Measurements from ENCODE around the gene SAFB. TPM values are rescaled to one million over a fixed set of nuclear protein-coding genes. Genes with fewer than 3 reads are reported as not detected.

Gene SAFB
- total and polyA plus RNA-seq, 2 experiments from 2014 or later: 36.5 to 49.4 TPM

- H3K4me2 ChIP-seq (ENCODE audit: unreplicated experiment): no peak overlapping the region
These were observed 20.2 kb downstream of the SAFB start for GRCh38 chr19:5643060-5643459.

DNA sequence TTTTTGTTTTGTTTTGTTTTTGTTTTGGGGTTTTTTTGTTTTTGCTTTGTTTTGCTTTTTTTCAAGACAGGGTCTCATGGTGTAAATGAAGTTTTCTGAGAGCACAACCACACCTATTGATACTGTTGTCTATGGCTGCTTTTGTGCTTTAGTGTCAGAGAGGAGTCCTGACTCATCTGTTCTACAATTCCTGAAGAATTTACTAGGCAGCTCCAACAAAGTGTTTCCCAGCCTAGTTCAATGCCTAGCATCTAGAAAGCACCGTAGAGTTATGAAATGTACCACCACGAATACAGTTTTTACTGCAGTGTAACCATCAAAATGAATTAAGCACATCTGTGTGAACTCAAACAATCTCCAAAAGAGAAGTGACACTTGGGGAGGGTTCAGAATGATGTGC lies 21.2 kb downstream of the SAFB start:
- Histone ChIP-seq H2AFZ (no peak overlapping the region), H3F3A (ENCODE audit: insufficient read depth) (no peaks in the 10 kb centered on the region), H3K4me3 (no peak overlapping the region), H3K79me2 (ENCODE audit: insufficient read depth) (peaks cover 95% of the 10 kb centered on the region), H3K36me3 (ENCODE audit: low read depth) (peaks cover 51% of the 10 kb centered on the region), H4K20me1 (ENCODE audit: insufficient read depth) (peaks cover 20% of the 10 kb centered on the region), H3K4me2 (ENCODE audit: unreplicated experiment) (no peak overlapping the region), H3K9me3 (ENCODE audit: low read depth) (no peaks in the 10 kb centered on the region), H3K9me2 (ENCODE audit: insufficient read depth) (no peaks in the 10 kb centered on the region), H3K9ac (peak overlapping the region; percentile 33; the same call in 1 of the 2 replicates), H3K27ac (peak overlapping the region; percentile 40), H3K4me1 (ENCODE audit: insufficient read depth) (0 out of 2 replicates have a peak, but pooled peaks cover 5% of the 10 kb centered on the region), H3K27me3 (replicated peaks; ENCODE audit: insufficient read depth) (no peaks in the 10 kb centered on the region)
- in situ Hi-C loops (cut with MboI): no loop called here
- DNase-seq: peak; percentile 50
- TF ChIP-seq EZH2 (IDR thresholded peaks at IDR 0.05; ENCODE audit: insufficient read depth, poor library complexity, severe bottlenecking): no peak
- TF ChIP-seq EZH2phosphoT487 (IDR thresholded peaks at IDR 0.05; ENCODE audit: insufficient read depth, low read depth): no peak
- 72 to 82% methylated on average over 2 of the region's 2 CpGs for WGBS, 2 experiments (ENCODE audit: low coverage in 1 of 2, low lambda C conversion rate in 2 of 2, missing lambda C conversion rate in 2 of 2)

More at GRCh38 chr19:5643060-5643459, 20.2 kb downstream of the SAFB start:
- Histone ChIP-seq H3F3A (ENCODE audit: insufficient read depth) (no peaks in the 10 kb centered on the region), H3K79me2 (ENCODE audit: insufficient read depth) (peaks cover 100% of the 10 kb centered on the region), H3K4me3 (no peak overlapping the region), H4K20me1 (ENCODE audit: insufficient read depth) (peaks cover 24% of the 10 kb centered on the region), H3K4me1 (ENCODE audit: insufficient read depth) (peaks cover 8% of the 10 kb centered on the region; the same call in 1 of the 2 replicates), H3K27me3 (replicated peaks; ENCODE audit: insufficient read depth) (no peaks in the 10 kb centered on the region), H3K9me2 (ENCODE audit: insufficient read depth) (no peaks in the 10 kb centered on the region), H2AFZ (no peak overlapping the region), H3K36me3 (ENCODE audit: low read depth) (peaks cover 49% of the 10 kb centered on the region), H3K27ac (no peak overlapping the region), H3K9me3 (ENCODE audit: low read depth) (no peaks in the 10 kb centered on the region), H3K9ac (no peak overlapping the region)
- DNase-seq: no peak
- in situ Hi-C loops (cut with MboI): no loop called here
- TF ChIP-seq EZH2phosphoT487 (IDR thresholded peaks at IDR 0.05; ENCODE audit: insufficient read depth, low read depth): no peak
- no peak for TF ChIP-seq EZH2 (IDR thresholded peaks at IDR 0.05; ENCODE audit: insufficient read depth, poor library complexity, severe bottlenecking)
- WGBS, 2 experiments (ENCODE audit: low coverage in 1 of 2, low lambda C conversion rate in 2 of 2, missing lambda C conversion rate in 2 of 2): 79 to 81% methylated on average over 4 of the region's 4 CpGs

DNA sequence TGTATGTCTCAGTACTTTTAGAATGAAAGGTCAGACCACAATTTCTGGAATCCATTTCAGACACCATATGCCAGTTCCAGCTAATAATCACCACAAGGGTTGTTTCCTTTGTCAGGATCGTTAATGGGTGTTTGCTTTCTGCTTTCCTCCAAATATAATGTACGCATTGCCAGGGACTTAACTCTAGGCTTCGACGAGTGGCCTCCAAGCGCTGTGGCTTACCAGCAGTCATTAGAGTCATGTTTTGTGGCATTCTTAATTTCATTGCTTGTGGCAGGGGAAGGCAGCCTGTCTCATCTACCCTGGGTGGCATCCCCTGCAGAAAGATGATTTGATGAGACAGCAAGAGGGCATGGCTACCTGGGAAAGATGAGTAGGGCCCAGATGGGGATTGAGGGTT lies 22.5 kb downstream of the SAFB start:
- H3K9me3 ChIP-seq (ENCODE audit: low read depth): no peaks in the 10 kb centered on the region
- H3K9me2 ChIP-seq (ENCODE audit: insufficient read depth): no peaks in the 10 kb centered on the region
- 84 to 87% methylated on average over 5 of the region's 5 CpGs for WGBS, 2 experiments (ENCODE audit: low coverage in 1 of 2, low lambda C conversion rate in 2 of 2, missing lambda C conversion rate in 2 of 2)
- no peak for DNase-seq
- no peak overlapping the region for H3K27ac ChIP-seq
- H3K4me1 ChIP-seq (ENCODE audit: insufficient read depth): 0 out of 2 replicates have a peak, but pooled peaks cover 5% of the 10 kb centered on the region
- H3K9ac ChIP-seq: no peak overlapping the region
- H4K20me1 ChIP-seq (ENCODE audit: insufficient read depth): peaks cover 17% of the 10 kb centered on the region
- H3K4me3 ChIP-seq: no peak overlapping the region
- in situ Hi-C loops (cut with MboI): no loop called here
- TF ChIP-seq EZH2 (IDR thresholded peaks at IDR 0.05; ENCODE audit: insufficient read depth, poor library complexity, severe bottlenecking) (no peak), EZH2phosphoT487 (IDR thresholded peaks at IDR 0.05; ENCODE audit: insufficient read depth, low read depth) (no peak)
- H3K79me2 ChIP-seq (ENCODE audit: insufficient read depth): peaks cover 92% of the 10 kb centered on the region
- H3K27me3 ChIP-seq (replicated peaks; ENCODE audit: insufficient read depth): no peaks in the 10 kb centered on the region
- H2AFZ ChIP-seq: no peak overlapping the region
- H3F3A ChIP-seq (ENCODE audit: insufficient read depth): no peaks in the 10 kb centered on the region
- H3K4me2 ChIP-seq (ENCODE audit: unreplicated experiment): no peak overlapping the region
- H3K36me3 ChIP-seq (ENCODE audit: low read depth): peaks cover 56% of the 10 kb centered on the region

DNA sequence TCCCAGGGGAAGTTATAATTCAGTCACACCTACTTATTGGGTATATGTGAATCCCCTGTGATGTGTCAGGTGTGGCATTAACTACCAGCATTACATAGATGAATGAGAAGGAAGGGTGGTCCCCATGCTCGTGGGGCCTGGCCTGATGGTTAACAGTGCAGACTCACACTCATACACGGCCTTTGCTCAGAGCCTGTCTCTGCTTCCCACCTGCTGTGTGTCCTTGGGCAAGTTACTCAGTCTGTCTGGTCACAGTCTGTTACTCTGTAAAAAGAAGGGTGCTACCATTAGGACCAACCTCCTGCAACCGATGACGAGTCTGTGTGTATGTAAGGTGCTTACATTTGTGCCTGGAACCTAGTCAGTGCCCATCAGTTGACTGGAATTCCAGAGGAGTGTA lies 23.8 kb downstream of the SAFB start:
- 85 to 89% methylated on average over 4 of the region's 4 CpGs for WGBS, 2 experiments (ENCODE audit: low coverage in 1 of 2, low lambda C conversion rate in 2 of 2, missing lambda C conversion rate in 2 of 2)
- H3K27ac ChIP-seq: no peak overlapping the region
- peaks cover 64% of the 10 kb centered on the region for H3K36me3 ChIP-seq (ENCODE audit: low read depth)
- H3K4me2 ChIP-seq (ENCODE audit: unreplicated experiment): no peak overlapping the region
- H3K4me1 ChIP-seq (ENCODE audit: insufficient read depth): 0 out of 2 replicates have a peak, but pooled peaks cover 5% of the 10 kb centered on the region
- H3K27me3 ChIP-seq (replicated peaks; ENCODE audit: insufficient read depth): no peaks in the 10 kb centered on the region
- peaks cover 92% of the 10 kb centered on the region for H3K79me2 ChIP-seq (ENCODE audit: insufficient read depth)
- TF ChIP-seq EZH2phosphoT487 (IDR thresholded peaks at IDR 0.05; ENCODE audit: insufficient read depth, low read depth) (no peak), EZH2 (IDR thresholded peaks at IDR 0.05; ENCODE audit: insufficient read depth, poor library complexity, severe bottlenecking) (no peak)
- no peaks in the 10 kb centered on the region for H3K9me3 ChIP-seq (ENCODE audit: low read depth)
- DNase-seq: no peak
- H2AFZ ChIP-seq: no peak overlapping the region
- no peaks in the 10 kb centered on the region for H3K9me2 ChIP-seq (ENCODE audit: insufficient read depth)
- peaks cover 10% of the 10 kb centered on the region for H4K20me1 ChIP-seq (ENCODE audit: insufficient read depth)
- H3K9ac ChIP-seq: no peak overlapping the region
- no peaks in the 10 kb centered on the region for H3F3A ChIP-seq (ENCODE audit: insufficient read depth)
- H3K4me3 ChIP-seq: no peak overlapping the region
- in situ Hi-C loops (cut with MboI): no loop called here
